Activated T-helper 2 cell treated with anti-CD3 and anti-CD28 coated beads, Interferon-gamma antibody, Interleukin-2, Interleukin-4, amounts not matched to agents 10 μg/mL and 5 μg/mL and 100 μg/mL, durations not matched to agents 14 hours and 24 hours and 36 hours (primary cell): ENCODE measurements around the gene PRKD2. TPM values are rescaled to one million over a fixed set of nuclear protein-coding genes. Genes with fewer than 3 reads are reported as not detected.

Experiments
- DNase-seq: peaks from one replicate; pipeline ENCODE4 v3.0.0; 2021; ENCODE audit warnings: low spot score
- H3K27ac Mint-ChIP-seq: one replicate; pipeline ENCODE4 v1.8.0; 2021; ENCODE audit warnings: mixed read lengths
- H3K27me3 Mint-ChIP-seq: one replicate; pipeline ENCODE4 v1.8.0; 2021; ENCODE audit warnings: low read depth, mixed read lengths
- H3K36me3 Mint-ChIP-seq: one replicate; pipeline ENCODE4 v1.8.0; 2021; ENCODE audit warnings: low read depth, mixed read lengths
- H3K4me1 Mint-ChIP-seq: one replicate; pipeline ENCODE4 v1.8.0; 2021; ENCODE audit warnings: low read depth, mixed read lengths
- H3K4me3 Mint-ChIP-seq: one replicate; pipeline ENCODE4 v1.8.0; 2021; ENCODE audit warnings: low read depth, mild to moderate bottlenecking, moderate library complexity, mixed read lengths
- H3K9me3 Mint-ChIP-seq: one replicate; pipeline ENCODE4 v1.8.0; 2021; ENCODE audit warnings: mixed read lengths
- intact Hi-C: fragments of 100-400 bp; cut with micrococcal nuclease; formaldehyde crosslinking; loops from one replicate; pipeline ENCODE4 v1.15.1; 2023
- total RNA-seq: library from RNA; stranded (reverse); gene quantifications from 2 replicates; pipeline ENCODE4 v1.2.3, GENCODE V29; 2022

PRKD2 gene
- total RNA-seq, 1 donor from 2014 or later = 77.9 TPM

- H3K4me1 Mint-ChIP-seq = peaks cover 10% of the 10 kb centered on the region
- no peaks in the 10 kb centered on the region for H3K36me3 Mint-ChIP-seq
- H3K27ac Mint-ChIP-seq = no peak overlapping the region
- no peak overlapping the region for H3K4me3 Mint-ChIP-seq
- intact Hi-C loops = no loop called here
- H3K27me3 Mint-ChIP-seq = peaks cover 23% of the 10 kb centered on the region
- DNase-seq = no peak
- H3K9me3 Mint-ChIP-seq = no peaks in the 10 kb centered on the region
Measured at GRCh38 chr19:46656541-46656940, 60.4 kb downstream of the PRKD2 start.

- Mint-ChIP-seq H3K27me3 (peaks cover 33% of the 10 kb centered on the region), H3K27ac (no peak overlapping the region), H3K4me3 (no peak overlapping the region), H3K4me1 (peaks cover 4% of the 10 kb centered on the region), H3K9me3 (no peaks in the 10 kb centered on the region), H3K36me3 (no peaks in the 10 kb centered on the region)
- DNase-seq = no peak
- intact Hi-C loops = no loop called here
Measured at GRCh38 chr19:46654621-46655152, 62.2 kb downstream of the PRKD2 start.

- Mint-ChIP-seq H3K27me3 (peaks cover 41% of the 10 kb centered on the region), H3K4me3 (no peak overlapping the region), H3K9me3 (no peaks in the 10 kb centered on the region)
Measured at GRCh38 chr19:46650445-46650844, 66.5 kb downstream of the PRKD2 start.

GRCh38 chr19:46648961-46649960 is 67.7 kb downstream of the PRKD2 start:
- intact Hi-C loops = no loop called here
- Mint-ChIP-seq H3K4me3 (no peak overlapping the region), H3K36me3 (peaks cover 7% of the 10 kb centered on the region), H3K27me3 (peaks cover 44% of the 10 kb centered on the region), H3K9me3 (no peaks in the 10 kb centered on the region), H3K4me1 (peaks cover 6% of the 10 kb centered on the region), H3K27ac (no peak overlapping the region)
- DNase-seq = no peak

More at GRCh38 chr19:46650445-46650844, 66.5 kb downstream of the PRKD2 start:
- peaks cover 7% of the 10 kb centered on the region for H3K36me3 Mint-ChIP-seq
- no peak for DNase-seq
- H3K4me1 Mint-ChIP-seq = peaks cover 6% of the 10 kb centered on the region
- H3K27ac Mint-ChIP-seq = no peak overlapping the region
- intact Hi-C loops = no loop called here

- Mint-ChIP-seq H3K36me3 (peaks cover 7% of the 10 kb centered on the region), H3K27me3 (peaks cover 44% of the 10 kb centered on the region), H3K4me3 (no peak overlapping the region), H3K9me3 (no peaks in the 10 kb centered on the region), H3K4me1 (peaks cover 6% of the 10 kb centered on the region), H3K27ac (no peak overlapping the region)
- DNase-seq = no peak
- intact Hi-C loops = no loop called here
Measured at GRCh38 chr19:46648060-46648960, 68.6 kb downstream of the PRKD2 start.

GRCh38 chr19:46646402-46646801 is 70.5 kb downstream of the PRKD2 start:
- no peaks in the 10 kb centered on the region for H3K9me3 Mint-ChIP-seq
- H3K36me3 Mint-ChIP-seq = peaks cover 7% of the 10 kb centered on the region
- H3K4me1 Mint-ChIP-seq = peaks cover 6% of the 10 kb centered on the region
- intact Hi-C loops = no loop called here
- peaks cover 47% of the 10 kb centered on the region for H3K27me3 Mint-ChIP-seq
- H3K4me3 Mint-ChIP-seq = no peak overlapping the region
- no peak for DNase-seq
- H3K27ac Mint-ChIP-seq = no peak overlapping the region

GRCh38 chr19:46644720-46645119 is 72.2 kb downstream of the PRKD2 start:
- Mint-ChIP-seq H3K9me3 (no peaks in the 10 kb centered on the region), H3K36me3 (peaks cover 7% of the 10 kb centered on the region), H3K4me1 (peaks cover 8% of the 10 kb centered on the region), H3K27ac (no peak overlapping the region), H3K27me3 (peaks cover 38% of the 10 kb centered on the region), H3K4me3 (no peak overlapping the region)
- intact Hi-C loops = no loop called here
- no peak for DNase-seq

- H3K27ac Mint-ChIP-seq = no peak overlapping the region
- H3K9me3 Mint-ChIP-seq = no peaks in the 10 kb centered on the region
- intact Hi-C loops = no loop called here
- H3K4me1 Mint-ChIP-seq = peaks cover 4% of the 10 kb centered on the region
- peak overlapping the region; percentile 40 for H3K4me3 Mint-ChIP-seq
- no peaks in the 10 kb centered on the region for H3K36me3 Mint-ChIP-seq
- no peak for DNase-seq
- peaks cover 19% of the 10 kb centered on the region for H3K27me3 Mint-ChIP-seq
Measured at GRCh38 chr19:46640656-46641055, 76.3 kb downstream of the PRKD2 start.

GRCh38 chr19:46639358-46640182 is 77.3 kb downstream of the PRKD2 start:
- intact Hi-C loops = no loop called here
- Mint-ChIP-seq H3K27me3 (peaks cover 12% of the 10 kb centered on the region), H3K9me3 (no peaks in the 10 kb centered on the region), H3K4me1 (peaks cover 6% of the 10 kb centered on the region), H3K4me3 (no peak overlapping the region), H3K36me3 (no peaks in the 10 kb centered on the region), H3K27ac (no peak overlapping the region)
- DNase-seq = no peak

- intact Hi-C loops = no loop called here
- no peak overlapping the region for H3K27ac Mint-ChIP-seq
- no peak for DNase-seq
- H3K4me3 Mint-ChIP-seq = no peak overlapping the region
- no peaks in the 10 kb centered on the region for H3K9me3 Mint-ChIP-seq
- peaks cover 6% of the 10 kb centered on the region for H3K36me3 Mint-ChIP-seq
- H3K4me1 Mint-ChIP-seq = peaks cover 14% of the 10 kb centered on the region
- peaks cover 6% of the 10 kb centered on the region for H3K27me3 Mint-ChIP-seq
Measured at GRCh38 chr19:46637224-46637623, 79.7 kb downstream of the PRKD2 start.

GRCh38 chr19:46635920-46636761 is 80.8 kb downstream of the PRKD2 start, which contains the start of gene GNG8:
Gene GNG8 (minus strand): TSS chr19:46636202. CDS start chr19:46634682, 1,520 bp downstream.
- H3K4me1 Mint-ChIP-seq = peaks cover 14% of the 10 kb centered on the region
- no peak for DNase-seq
- peaks cover 6% of the 10 kb centered on the region for H3K36me3 Mint-ChIP-seq
- no peaks in the 10 kb centered on the region for H3K9me3 Mint-ChIP-seq
- H3K27me3 Mint-ChIP-seq = peaks cover 6% of the 10 kb centered on the region
- peak within 1 kb of the TSS; percentile 4 for H3K27ac Mint-ChIP-seq
- intact Hi-C loops = no loop called here
- H3K4me3 Mint-ChIP-seq = peak within 1 kb of the TSS; percentile 75
